ENCODE results near the gene ZBTB43. TPM values are rescaled to one million over a fixed set of nuclear protein-coding genes. Genes with fewer than 3 reads are reported as not detected.

Gene ZBTB43
- total RNA-seq, 1 experiment from 2014 or later, result 15.4 TPM

DNA sequence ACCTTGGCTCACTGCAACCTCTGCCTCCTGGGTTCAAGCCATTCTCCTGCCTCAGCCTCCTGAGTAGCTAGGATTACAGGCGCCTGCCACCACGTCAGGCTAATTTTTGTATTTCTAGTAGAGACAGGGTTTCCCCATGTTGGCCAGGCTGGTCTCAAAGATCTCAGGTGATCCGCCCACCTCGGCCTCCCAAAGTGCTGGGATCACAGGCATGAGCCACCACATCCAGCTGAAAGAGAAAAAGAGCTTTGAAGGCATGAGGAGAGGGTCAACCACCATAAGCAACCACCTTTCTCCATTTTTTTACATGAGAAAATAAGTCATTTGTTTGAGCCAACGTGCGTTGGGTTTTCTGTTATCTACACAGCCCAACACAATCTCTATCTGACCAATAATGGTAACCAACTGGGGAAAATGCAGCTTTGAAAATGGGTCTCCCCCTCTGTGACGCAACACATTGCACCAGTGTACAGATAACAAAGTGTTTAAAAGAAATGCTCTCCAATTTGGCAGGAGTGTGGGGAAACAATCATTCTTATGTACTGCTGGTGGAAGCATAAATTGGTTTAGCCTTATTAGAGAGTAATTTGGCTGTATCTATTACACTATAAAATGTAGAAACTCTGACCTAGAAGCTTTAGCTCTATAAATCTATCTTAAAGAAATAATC, 45.8 kb upstream of the ZBTB43 start:
- ChIA-PET POLR2A (no interaction called here), CTCF (interaction anchor here (1.5 to 1.6 kb wide), 2 partner anchors 13 to 18 kb away, joined by 3 to 5 read pairs; no protein-coding TSS in a partner anchor)
- no peak for DNase-seq (ENCODE audit: low read depth, low spot score)

More for the DNA sequence above, 45.8 kb upstream of the ZBTB43 start:
- H3K4me3 ChIP-seq (replicated peaks in 1 of 2; ENCODE audit: low read depth in 1 of 2, low read length in 2 of 2), result no peak overlapping the region
- BruUV-seq (replicated peaks), result no TSS peak
- no peaks in the 10 kb centered on the region for H3K79me2 ChIP-seq (ENCODE audit: insufficient read depth, low read length)
- H2AFZ ChIP-seq (ENCODE audit: low read depth, low read length, poor library complexity, severe bottlenecking), result no peak overlapping the region
- H3K27ac ChIP-seq (ENCODE audit: low read depth, low read length), result no peak overlapping the region
- intact Hi-C loops (cut with micrococcal nuclease), result no loop called here
- H3K4me1 ChIP-seq (ENCODE audit: control insufficient read depth in 1 of 2, insufficient read depth in 2 of 2, low read length in 2 of 2), result peaks cover 0 to 3% of the 10 kb centered on the region in 2 experiments; a peak in 1 of 4 replicates
- ATAC-seq, result no peak
- RAD21 ChIA-PET (ENCODE audit: low non-redundant PET in 1 of 2, low total read pairs in 2 of 2, uncharacterized antibody in 2 of 2, unreplicated experiment in 2 of 2), result no interaction called here
- no peak overlapping the region for H3K4me2 ChIP-seq (ENCODE audit: low read length)
- no peaks in the 10 kb centered on the region for H3K9me2 ChIP-seq (ENCODE audit: insufficient read depth)
- H3K9ac ChIP-seq (ENCODE audit: low read length), result no peak overlapping the region
- H3K27me3 ChIP-seq (ENCODE audit: insufficient read depth, low read length), result no peaks in the 10 kb centered on the region
- no peaks in the 10 kb centered on the region for H3K36me3 ChIP-seq (ENCODE audit: control insufficient read depth in 1 of 2, insufficient read depth in 2 of 2, low read length in 2 of 2)
- no peaks in the 10 kb centered on the region for H3K9me3 ChIP-seq (ENCODE audit: control insufficient read depth in 1 of 2, insufficient read depth in 1 of 2, low read depth in 1 of 2, low read length in 2 of 2)
- TF ChIP-seq, protein P1, sequence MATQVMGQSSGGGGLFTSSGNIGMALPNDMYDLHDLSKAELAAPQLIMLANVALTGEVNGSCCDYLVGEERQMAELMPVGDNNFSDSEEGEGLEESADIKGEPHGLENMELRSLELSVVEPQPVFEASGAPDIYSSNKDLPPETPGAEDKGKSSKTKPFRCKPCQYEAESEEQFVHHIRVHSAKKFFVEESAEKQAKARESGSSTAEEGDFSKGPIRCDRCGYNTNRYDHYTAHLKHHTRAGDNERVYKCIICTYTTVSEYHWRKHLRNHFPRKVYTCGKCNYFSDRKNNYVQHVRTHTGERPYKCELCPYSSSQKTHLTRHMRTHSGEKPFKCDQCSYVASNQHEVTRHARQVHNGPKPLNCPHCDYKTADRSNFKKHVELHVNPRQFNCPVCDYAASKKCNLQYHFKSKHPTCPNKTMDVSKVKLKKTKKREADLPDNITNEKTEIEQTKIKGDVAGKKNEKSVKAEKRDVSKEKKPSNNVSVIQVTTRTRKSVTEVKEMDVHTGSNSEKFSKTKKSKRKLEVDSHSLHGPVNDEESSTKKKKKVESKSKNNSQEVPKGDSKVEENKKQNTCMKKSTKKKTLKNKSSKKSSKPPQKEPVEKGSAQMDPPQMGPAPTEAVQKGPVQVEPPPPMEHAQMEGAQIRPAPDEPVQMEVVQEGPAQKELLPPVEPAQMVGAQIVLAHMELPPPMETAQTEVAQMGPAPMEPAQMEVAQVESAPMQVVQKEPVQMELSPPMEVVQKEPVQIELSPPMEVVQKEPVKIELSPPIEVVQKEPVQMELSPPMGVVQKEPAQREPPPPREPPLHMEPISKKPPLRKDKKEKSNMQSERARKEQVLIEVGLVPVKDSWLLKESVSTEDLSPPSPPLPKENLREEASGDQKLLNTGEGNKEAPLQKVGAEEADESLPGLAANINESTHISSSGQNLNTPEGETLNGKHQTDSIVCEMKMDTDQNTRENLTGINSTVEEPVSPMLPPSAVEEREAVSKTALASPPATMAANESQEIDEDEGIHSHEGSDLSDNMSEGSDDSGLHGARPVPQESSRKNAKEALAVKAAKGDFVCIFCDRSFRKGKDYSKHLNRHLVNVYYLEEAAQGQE (IDR thresholded peaks at IDR 0.05; ENCODE audit: low read depth), result no peak
- TF ChIP-seq FOSL1 (IDR thresholded peaks at IDR 0.05; ENCODE audit: low read depth), result no peak
- TF ChIP-seq POLR2AphosphoS5 (IDR thresholded peaks at IDR 0.05; ENCODE audit: low read depth, low read length), result no peak
- TF ChIP-seq ELF1 (IDR thresholded peaks at IDR 0.05; ENCODE audit: borderline replicate concordance, low read depth), result no peak
- TF ChIP-seq EZH2 (IDR thresholded peaks at IDR 0.05), result no peak
- TF ChIP-seq YY1 (IDR thresholded peaks at IDR 0.05; ENCODE audit: extremely low read depth, insufficient replicate concordance, low read depth, low read length), result no peak
- TF ChIP-seq, protein P2, sequence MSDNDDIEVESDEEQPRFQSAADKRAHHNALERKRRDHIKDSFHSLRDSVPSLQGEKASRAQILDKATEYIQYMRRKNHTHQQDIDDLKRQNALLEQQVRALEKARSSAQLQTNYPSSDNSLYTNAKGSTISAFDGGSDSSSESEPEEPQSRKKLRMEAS (IDR thresholded peaks at IDR 0.05), result no peak
- no peak for TF ChIP-seq TCF7L2 (IDR thresholded peaks at IDR 0.05; ENCODE audit: borderline replicate concordance, extremely low read depth, insufficient read depth, insufficient read length)
- no peak for TF ChIP-seq SP1 (IDR thresholded peaks at IDR 0.05; ENCODE audit: low read depth)
- no peak for TF ChIP-seq ZFX (IDR thresholded peaks at IDR 0.05)
- TF ChIP-seq, protein P3, sequence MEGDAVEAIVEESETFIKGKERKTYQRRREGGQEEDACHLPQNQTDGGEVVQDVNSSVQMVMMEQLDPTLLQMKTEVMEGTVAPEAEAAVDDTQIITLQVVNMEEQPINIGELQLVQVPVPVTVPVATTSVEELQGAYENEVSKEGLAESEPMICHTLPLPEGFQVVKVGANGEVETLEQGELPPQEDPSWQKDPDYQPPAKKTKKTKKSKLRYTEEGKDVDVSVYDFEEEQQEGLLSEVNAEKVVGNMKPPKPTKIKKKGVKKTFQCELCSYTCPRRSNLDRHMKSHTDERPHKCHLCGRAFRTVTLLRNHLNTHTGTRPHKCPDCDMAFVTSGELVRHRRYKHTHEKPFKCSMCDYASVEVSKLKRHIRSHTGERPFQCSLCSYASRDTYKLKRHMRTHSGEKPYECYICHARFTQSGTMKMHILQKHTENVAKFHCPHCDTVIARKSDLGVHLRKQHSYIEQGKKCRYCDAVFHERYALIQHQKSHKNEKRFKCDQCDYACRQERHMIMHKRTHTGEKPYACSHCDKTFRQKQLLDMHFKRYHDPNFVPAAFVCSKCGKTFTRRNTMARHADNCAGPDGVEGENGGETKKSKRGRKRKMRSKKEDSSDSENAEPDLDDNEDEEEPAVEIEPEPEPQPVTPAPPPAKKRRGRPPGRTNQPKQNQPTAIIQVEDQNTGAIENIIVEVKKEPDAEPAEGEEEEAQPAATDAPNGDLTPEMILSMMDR (IDR thresholded peaks at IDR 0.05 in 2 of 3, conservative IDR thresholded peaks at IDR 0.05 in 1 of 3; ENCODE audit: borderline replicate concordance in 1 of 3, insufficient read depth in 1 of 3, low read depth in 2 of 3, low read length in 2 of 3), result no peak
- TF ChIP-seq POLR2A (IDR thresholded peaks at IDR 0.05; ENCODE audit: borderline replicate concordance, extremely low read depth, insufficient read depth, insufficient read length), result no peak
- TF ChIP-seq, protein P4, sequence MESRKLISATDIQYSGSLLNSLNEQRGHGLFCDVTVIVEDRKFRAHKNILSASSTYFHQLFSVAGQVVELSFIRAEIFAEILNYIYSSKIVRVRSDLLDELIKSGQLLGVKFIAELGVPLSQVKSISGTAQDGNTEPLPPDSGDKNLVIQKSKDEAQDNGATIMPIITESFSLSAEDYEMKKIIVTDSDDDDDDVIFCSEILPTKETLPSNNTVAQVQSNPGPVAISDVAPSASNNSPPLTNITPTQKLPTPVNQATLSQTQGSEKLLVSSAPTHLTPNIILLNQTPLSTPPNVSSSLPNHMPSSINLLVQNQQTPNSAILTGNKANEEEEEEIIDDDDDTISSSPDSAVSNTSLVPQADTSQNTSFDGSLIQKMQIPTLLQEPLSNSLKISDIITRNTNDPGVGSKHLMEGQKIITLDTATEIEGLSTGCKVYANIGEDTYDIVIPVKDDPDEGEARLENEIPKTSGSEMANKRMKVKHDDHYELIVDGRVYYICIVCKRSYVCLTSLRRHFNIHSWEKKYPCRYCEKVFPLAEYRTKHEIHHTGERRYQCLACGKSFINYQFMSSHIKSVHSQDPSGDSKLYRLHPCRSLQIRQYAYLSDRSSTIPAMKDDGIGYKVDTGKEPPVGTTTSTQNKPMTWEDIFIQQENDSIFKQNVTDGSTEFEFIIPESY (IDR thresholded peaks at IDR 0.05; ENCODE audit: extremely low read depth, insufficient replicate concordance, low read length), result no peak
- no peak for TF ChIP-seq RAD21 (IDR thresholded peaks at IDR 0.05; ENCODE audit: low read depth)
- no peaks in the 10 kb centered on the region for H4K20me1 ChIP-seq (ENCODE audit: insufficient read depth)

Measured in HCT116 (cell line).